HEK293 (cell line): ENCODE data around the gene DIRAS1.
A peak's percentile ranks its signal among the peaks of the same experiment; 100 is the strongest.

Source experiments
- CTCF ChIA-PET: fragments of 350-600 bp; formaldehyde crosslinking; extraction: SDS; loops from one replicate; lab custom pipeline; 2021; ENCODE audit warnings: antibody characterized with exemption; lab: Yijun Ruan, JAX
- POLR2A ChIA-PET: fragments of 300-600 bp; formaldehyde crosslinking; extraction: SDS; loops from one replicate; lab custom pipeline; 2020; ENCODE audit warnings: antibody characterized with exemption, inconsistent platforms; lab: Yijun Ruan, JAX
- H3K27ac ChIP-seq: fragments of 200-500 bp; sonication (Bioruptor generic); 2 replicates; pipeline ENCODE4 v1.5.1; 2014; ENCODE audit warnings: low read depth, low read length, control low read depth, inconsistent platforms; ENCODE audit errors: extremely low read depth
- H3K36me3 ChIP-seq, 2 experiments: fragments of 200-500 bp in 1 of 2; sonication (Bioruptor generic) in 1 of 2; 1 replicate in 1 of 2; 2 replicates in 1 of 2; pipeline ENCODE4 v1.5.1; 2014 to 2017; ENCODE audit warnings: inconsistent platforms in 2 of 2, low read length in 2 of 2; ENCODE audit not compliant: control insufficient read depth in 2 of 2, insufficient read depth in 1 of 2
- H3K4me1 ChIP-seq: fragments of 200-500 bp; sonication (Bioruptor generic); 2 replicates; pipeline ENCODE4 v1.5.1; 2014; ENCODE audit warnings: mild to moderate bottlenecking, low read length, inconsistent platforms; ENCODE audit not compliant: control insufficient read depth, insufficient read depth
- H3K4me3 ChIP-seq: 2 replicates; pipeline ENCODE4 v1.5.1; 2011; ENCODE audit warnings: low read depth, mild to moderate bottlenecking, control low read depth, low read length, moderate library complexity
- H3K9me3 ChIP-seq: fragments of 200-500 bp; sonication (Bioruptor generic); 2 replicates; pipeline ENCODE4 v1.5.1; 2014; ENCODE audit warnings: low read depth, low read length, inconsistent platforms; ENCODE audit not compliant: control insufficient read depth, insufficient read depth
- MZF1 ChIP-seq: fragments of 450-650 bp; formaldehyde crosslinking; IDR thresholded peaks from 2 replicates; pipeline ENCODE4 v1.5.1; 2017; ENCODE audit warnings: missing biosample characterization, missing genetic modification characterization, borderline replicate concordance
- YY2 ChIP-seq: fragments of 450-650 bp; formaldehyde crosslinking; IDR thresholded peaks from 2 replicates; pipeline ENCODE4 v1.5.1; 2016; ENCODE audit warnings: missing biosample characterization, missing genetic modification characterization
- ZBTB17 ChIP-seq: fragments of 450-650 bp; formaldehyde crosslinking; IDR thresholded peaks from 2 replicates; pipeline ENCODE4 v1.5.1; 2016; ENCODE audit warnings: missing biosample characterization, missing genetic modification characterization
- ZBTB21 ChIP-seq: fragments of 450-650 bp; formaldehyde crosslinking; IDR thresholded peaks from 2 replicates; pipeline ENCODE4 v1.5.1; 2017; ENCODE audit warnings: missing biosample characterization, missing genetic modification characterization
- ZEB2 ChIP-seq: fragments of 450-650 bp; formaldehyde crosslinking; IDR thresholded peaks from 2 replicates; pipeline ENCODE4 v1.5.1; 2016; ENCODE audit warnings: missing biosample characterization, missing genetic modification characterization
- ZFHX2 ChIP-seq: fragments of 450-650 bp; formaldehyde crosslinking; conservative IDR thresholded peaks from 2 replicates; pipeline ENCODE4 v1.5.1; 2016; ENCODE audit warnings: missing biosample characterization, missing genetic modification characterization
- ZNF184 ChIP-seq: fragments of 450-650 bp; IDR thresholded peaks from 2 replicates; pipeline ENCODE4 v1.5.1; 2018; ENCODE audit warnings: missing biosample characterization, mild to moderate bottlenecking, missing genetic modification characterization
- ZNF202 ChIP-seq: fragments of 450-650 bp; formaldehyde crosslinking; IDR thresholded peaks from 2 replicates; pipeline ENCODE4 v1.5.1; 2016; ENCODE audit warnings: missing biosample characterization, missing genetic modification characterization, borderline replicate concordance
- ZNF211 ChIP-seq: fragments of 450-650 bp; formaldehyde crosslinking; IDR thresholded peaks from 2 replicates; pipeline ENCODE4 v1.5.1; 2016; ENCODE audit warnings: low read depth, missing biosample characterization, missing genetic modification characterization
- ZNF274 ChIP-seq, 2 experiments: fragments of 200-500 bp in 1 of 2; fragments of 450-650 bp in 1 of 2; sonication (Bioruptor generic) in 1 of 2; formaldehyde crosslinking in 1 of 2; IDR thresholded peaks; 2 replicates each; pipeline versions ENCODE4 v1.5.1 to v1.6.1; 2014 to 2016; ENCODE audit warnings: borderline replicate concordance in 1 of 2, inconsistent platforms in 1 of 2, low read length in 1 of 2, missing biosample characterization in 1 of 2, missing genetic modification characterization in 1 of 2
- ZNF302 ChIP-seq: fragments of 450-650 bp; formaldehyde crosslinking; IDR thresholded peaks from 2 replicates; pipeline ENCODE4 v1.5.1; 2016; ENCODE audit warnings: missing biosample characterization, missing genetic modification characterization, low read depth
- ZNF366 ChIP-seq: fragments of 450-650 bp; formaldehyde crosslinking; conservative IDR thresholded peaks from 2 replicates; pipeline ENCODE4 v1.5.1; 2016; ENCODE audit warnings: missing biosample characterization, missing genetic modification characterization
- ZNF530 ChIP-seq: fragments of 450-650 bp; formaldehyde crosslinking; IDR thresholded peaks from 2 replicates; pipeline ENCODE4 v1.5.1; 2016; ENCODE audit warnings: low read depth, missing biosample characterization, missing genetic modification characterization
- ZNF560 ChIP-seq: fragments of 450-650 bp; formaldehyde crosslinking; IDR thresholded peaks from 2 replicates; pipeline ENCODE4 v1.5.1; 2017; ENCODE audit warnings: missing biosample characterization, missing genetic modification characterization, borderline replicate concordance
- ZNF571 ChIP-seq: fragments of 450-650 bp; formaldehyde crosslinking; IDR thresholded peaks from 2 replicates; pipeline ENCODE4 v1.5.0; 2017; ENCODE audit warnings: missing biosample characterization, missing genetic modification characterization
- ZNF585B ChIP-seq: fragments of 450-650 bp; formaldehyde crosslinking; IDR thresholded peaks from 2 replicates; pipeline ENCODE4 v1.5.1; 2016; ENCODE audit warnings: missing biosample characterization, missing genetic modification characterization
- ZNF677 ChIP-seq: fragments of 450-650 bp; IDR thresholded peaks from 2 replicates; pipeline ENCODE4 v1.5.0; 2018; ENCODE audit warnings: missing biosample characterization, mild to moderate bottlenecking, missing genetic modification characterization, moderate library complexity
- ZXDB ChIP-seq: fragments of 450-650 bp; formaldehyde crosslinking; IDR thresholded peaks from 2 replicates; pipeline ENCODE4 v1.5.1; 2016; ENCODE audit warnings: missing biosample characterization, missing genetic modification characterization
- TF ChIP-seq, protein P1 (sequence below): fragments of 450-650 bp; formaldehyde crosslinking; IDR thresholded peaks from 2 replicates; pipeline ENCODE4 v1.5.1; 2016; ENCODE audit warnings: missing biosample characterization, missing genetic modification characterization
- TF ChIP-seq, protein P2 (sequence below): fragments of 450-650 bp; formaldehyde crosslinking; IDR thresholded peaks from 2 replicates; pipeline ENCODE4 v1.5.1; 2016; ENCODE audit warnings: missing biosample characterization, missing genetic modification characterization
- TF ChIP-seq, protein P3 (sequence below): fragments of 450-650 bp; formaldehyde crosslinking; IDR thresholded peaks from 2 replicates; pipeline ENCODE4 v1.5.1; 2016; ENCODE audit warnings: missing biosample characterization, missing genetic modification characterization

DIRAS1 gene

DNA sequence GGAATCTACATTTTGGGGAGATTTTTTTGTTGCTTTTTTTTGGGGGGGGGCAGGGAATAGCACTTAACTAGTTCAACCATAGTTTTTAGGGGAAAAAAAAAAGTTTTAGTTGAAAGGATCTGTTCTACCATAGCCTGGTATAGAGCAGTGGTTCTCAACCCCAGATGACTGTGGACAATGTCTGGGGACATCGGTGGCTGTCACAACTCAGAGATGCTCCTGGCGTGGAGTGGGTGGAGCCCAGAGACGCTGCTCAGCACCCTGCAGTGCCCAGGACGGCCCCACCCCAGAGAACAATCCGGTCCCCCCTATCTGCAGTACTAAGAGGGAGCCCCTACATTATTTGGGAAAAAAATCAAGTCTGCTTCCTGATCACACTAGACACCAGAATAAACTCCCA is 27.0 kb downstream of the DIRAS1 start:
- Histone ChIP-seq H3K36me3 (no peaks in the 10 kb centered on the region), H3K27ac (no peak overlapping the region), H3K4me3 (no peak overlapping the region), H3K4me1 (no peaks in the 10 kb centered on the region), H3K9me3 (no peaks in the 10 kb centered on the region)
- ChIA-PET CTCF (no interaction called here), POLR2A (no interaction called here)
- TF ChIP-seq ZNF366 (tag by site-specific recombination) (no peak), ZEB2 (tag by site-specific recombination) (no peak), ZBTB21 (no peak), ZXDB (tag by site-specific recombination) (no peak), ZNF677 (tag by site-specific recombination) (no peak), ZNF530 (no peak), ZNF274 (IDR thresholded peaks at IDR 0.05; ENCODE audit: low read length) (no peak), ZNF274 (tag by site-specific recombination; IDR thresholded peaks at IDR 0.05; ENCODE audit: borderline replicate concordance) (no peak), ZNF184 (tag by site-specific recombination) (no peak), ZNF560 (tag by site-specific recombination) (no peak)
- TF ChIP-seq, protein P1, sequence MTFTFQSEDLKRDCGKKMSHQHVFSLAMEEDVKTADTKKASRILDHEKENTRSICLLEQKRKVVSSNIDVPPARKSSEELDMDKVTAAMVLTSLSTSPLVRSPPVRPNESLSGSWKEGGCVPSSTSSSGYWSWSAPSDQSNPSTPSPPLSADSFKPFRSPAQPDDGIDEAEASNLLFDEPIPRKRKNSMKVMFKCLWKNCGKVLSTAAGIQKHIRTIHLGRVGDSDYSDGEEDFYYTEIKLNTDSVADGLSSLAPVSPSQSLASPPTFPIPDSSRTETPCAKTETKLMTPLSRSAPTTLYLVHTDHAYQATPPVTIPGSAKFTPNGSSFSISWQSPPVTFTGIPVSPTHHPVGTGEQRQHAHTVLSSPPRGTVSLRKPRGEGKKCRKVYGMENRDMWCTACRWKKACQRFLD (tag by site-specific recombination) = no peak
- TF ChIP-seq, protein P2, sequence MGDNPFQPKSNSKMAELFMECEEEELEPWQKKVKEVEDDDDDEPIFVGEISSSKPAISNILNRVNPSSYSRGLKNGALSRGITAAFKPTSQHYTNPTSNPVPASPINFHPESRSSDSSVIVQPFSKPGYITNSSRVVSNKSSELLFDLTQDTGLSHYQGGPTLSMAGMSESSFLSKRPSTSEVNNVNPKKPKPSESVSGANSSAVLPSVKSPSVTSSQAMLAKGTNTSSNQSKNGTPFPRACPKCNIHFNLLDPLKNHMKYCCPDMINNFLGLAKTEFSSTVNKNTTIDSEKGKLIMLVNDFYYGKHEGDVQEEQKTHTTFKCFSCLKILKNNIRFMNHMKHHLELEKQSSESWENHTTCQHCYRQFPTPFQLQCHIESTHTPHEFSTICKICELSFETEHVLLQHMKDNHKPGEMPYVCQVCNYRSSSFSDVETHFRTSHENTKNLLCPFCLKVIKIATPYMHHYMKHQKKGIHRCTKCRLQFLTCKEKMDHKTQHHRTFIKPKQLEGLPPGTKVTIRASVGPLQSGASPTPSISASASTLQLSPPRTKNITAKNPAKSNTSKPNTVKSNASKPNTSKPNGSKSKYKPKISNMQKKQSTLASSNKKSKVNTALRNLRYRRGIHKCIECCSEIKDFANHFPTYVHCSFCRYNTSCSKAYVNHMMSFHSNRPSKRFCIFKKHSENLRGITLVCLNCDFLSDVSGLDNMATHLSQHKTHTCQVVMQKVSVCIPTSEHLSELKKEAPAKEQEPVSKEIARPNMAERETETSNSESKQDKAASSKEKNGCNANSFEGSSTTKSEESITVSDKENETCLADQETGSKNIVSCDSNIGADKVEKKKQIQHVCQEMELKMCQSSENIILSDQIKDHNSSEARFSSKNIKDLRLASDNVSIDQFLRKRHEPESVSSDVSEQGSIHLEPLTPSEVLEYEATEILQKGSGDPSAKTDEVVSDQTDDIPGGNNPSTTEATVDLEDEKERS = no peak

DNA sequence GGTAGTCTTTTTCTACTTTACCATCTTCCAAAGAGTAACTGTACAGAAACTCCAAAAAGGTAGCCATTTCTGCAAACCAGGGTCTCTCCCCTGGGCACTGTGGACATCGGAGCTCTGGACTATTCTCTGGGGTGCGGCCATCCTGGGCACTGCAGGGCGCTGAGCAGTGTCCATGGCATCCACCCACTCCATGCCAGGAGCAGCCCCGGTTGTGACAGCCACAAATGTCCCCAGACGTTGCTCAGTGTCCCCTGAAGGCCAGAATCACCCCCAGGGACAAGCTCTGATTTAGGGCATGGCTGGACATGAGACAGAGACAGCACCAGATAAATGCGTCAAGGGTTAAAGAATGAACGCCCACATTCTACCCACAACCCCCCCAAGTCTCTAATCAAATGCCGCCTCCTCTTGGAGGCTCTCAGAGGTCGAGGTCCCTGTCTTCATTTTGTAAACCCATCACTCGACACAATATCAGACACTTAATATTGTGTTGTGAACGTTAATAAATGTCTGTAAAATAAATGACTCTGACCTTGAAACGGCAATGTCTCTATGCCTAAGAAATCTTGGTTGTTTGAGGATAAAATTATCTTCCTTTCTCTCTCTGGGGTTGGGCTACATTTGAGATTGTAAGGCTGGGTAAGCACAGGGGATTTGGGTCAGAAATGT is 27.5 kb downstream of the DIRAS1 start:
- TF ChIP-seq ZFHX2 (tag by site-specific recombination) = peak; percentile 44
- no peak for TF ChIP-seq ZBTB21
- TF ChIP-seq ZNF571 (tag by site-specific recombination) = no peak
- TF ChIP-seq, all 188 proteins: peak for 1
- ChIA-PET CTCF (no interaction called here), POLR2A (no interaction called here)

DNA sequence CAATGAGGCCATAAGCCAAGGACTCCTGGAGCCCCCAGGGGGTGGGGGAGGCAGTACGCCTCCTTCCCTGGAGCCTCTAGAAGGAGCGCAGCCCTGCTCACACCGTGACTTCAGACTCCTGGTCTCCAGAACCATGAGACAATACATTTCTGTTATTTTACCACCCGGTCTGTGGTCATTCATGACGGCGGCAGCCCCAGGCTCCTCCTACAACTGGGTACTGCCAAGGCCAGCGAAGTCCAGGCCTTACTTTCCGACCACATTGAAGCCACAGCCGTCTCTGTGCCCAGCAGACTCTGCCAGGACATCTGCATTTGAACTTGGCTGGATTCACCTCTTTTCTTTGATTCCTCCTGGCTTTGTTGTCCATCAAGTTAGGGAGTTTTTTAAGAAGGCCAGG is 29.2 kb downstream of the DIRAS1 start:
- Histone ChIP-seq H3K9me3 (no peaks in the 10 kb centered on the region), H3K4me1 (no peaks in the 10 kb centered on the region), H3K27ac (no peak overlapping the region), H3K36me3 (no peaks in the 10 kb centered on the region), H3K4me3 (no peak overlapping the region)
- TF ChIP-seq ZNF211 (no peak), ZNF571 (tag by site-specific recombination) (no peak), YY2 (tag by site-specific recombination) (no peak), ZNF302 (tag by site-specific recombination) (no peak), ZNF202 (tag by site-specific recombination) (no peak), ZNF585B (tag by site-specific recombination) (no peak), ZNF366 (tag by site-specific recombination) (no peak), ZBTB17 (tag by site-specific recombination) (no peak), MZF1 (tag by site-specific recombination) (no peak)
- TF ChIP-seq, protein P3, sequence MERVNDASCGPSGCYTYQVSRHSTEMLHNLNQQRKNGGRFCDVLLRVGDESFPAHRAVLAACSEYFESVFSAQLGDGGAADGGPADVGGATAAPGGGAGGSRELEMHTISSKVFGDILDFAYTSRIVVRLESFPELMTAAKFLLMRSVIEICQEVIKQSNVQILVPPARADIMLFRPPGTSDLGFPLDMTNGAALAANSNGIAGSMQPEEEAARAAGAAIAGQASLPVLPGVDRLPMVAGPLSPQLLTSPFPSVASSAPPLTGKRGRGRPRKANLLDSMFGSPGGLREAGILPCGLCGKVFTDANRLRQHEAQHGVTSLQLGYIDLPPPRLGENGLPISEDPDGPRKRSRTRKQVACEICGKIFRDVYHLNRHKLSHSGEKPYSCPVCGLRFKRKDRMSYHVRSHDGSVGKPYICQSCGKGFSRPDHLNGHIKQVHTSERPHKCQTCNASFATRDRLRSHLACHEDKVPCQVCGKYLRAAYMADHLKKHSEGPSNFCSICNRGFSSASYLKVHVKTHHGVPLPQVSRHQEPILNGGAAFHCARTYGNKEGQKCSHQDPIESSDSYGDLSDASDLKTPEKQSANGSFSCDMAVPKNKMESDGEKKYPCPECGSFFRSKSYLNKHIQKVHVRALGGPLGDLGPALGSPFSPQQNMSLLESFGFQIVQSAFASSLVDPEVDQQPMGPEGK = no peak
- ChIA-PET POLR2A (no interaction called here), CTCF (no interaction called here)

More for the DNA sequence above, 27.5 kb downstream of the DIRAS1 start:
- H3K36me3 ChIP-seq = no peaks in the 10 kb centered on the region
- no peaks in the 10 kb centered on the region for H3K9me3 ChIP-seq
- no peak overlapping the region for H3K27ac ChIP-seq
- no peaks in the 10 kb centered on the region for H3K4me1 ChIP-seq
- no peak overlapping the region for H3K4me3 ChIP-seq
